Neuronal stem cell (in vitro differentiated cells): ENCODE measurements around the gene SORL1-AS1.

Experiments used
- DNase-seq: peaks from one replicate; pipeline ENCODE4 v3.0.0-alpha.2; 2013; ENCODE audit warnings: low spot score
- H2AFZ ChIP-seq: one replicate; pipeline ENCODE4 v1.6.1; 2013; ENCODE audit warnings: mild to moderate bottlenecking, low read length, inconsistent platforms
- H2AK5ac ChIP-seq: 2 replicates; pipeline ENCODE4 v1.6.1; 2013; ENCODE audit warnings: low read depth, mild to moderate bottlenecking, inconsistent platforms, low read length, moderate library complexity, mixed read lengths
- H2BK120ac ChIP-seq: 2 replicates; pipeline ENCODE4 v1.6.1; 2013; ENCODE audit warnings: low read depth, mild to moderate bottlenecking, inconsistent platforms, low read length, moderate library complexity, mixed read lengths
- H2BK12ac ChIP-seq: one replicate; pipeline ENCODE4 v1.6.1; 2013; ENCODE audit warnings: low read length, inconsistent platforms
- H2BK15ac ChIP-seq: 2 replicates; pipeline ENCODE4 v1.6.1; 2013; ENCODE audit warnings: mild to moderate bottlenecking, low read length, inconsistent platforms, mixed read lengths
- H2BK5ac ChIP-seq: one replicate; pipeline ENCODE4 v1.6.1; 2013; ENCODE audit warnings: inconsistent platforms, mild to moderate bottlenecking, low read length, moderate library complexity
- H3K14ac ChIP-seq: one replicate; pipeline ENCODE4 v1.6.1; 2013; ENCODE audit warnings: low read length, inconsistent platforms
- H3K18ac ChIP-seq: 2 replicates; pipeline ENCODE4 v1.6.1; 2013; ENCODE audit warnings: low read length, inconsistent platforms
- H3K23ac ChIP-seq: 2 replicates; pipeline ENCODE4 v1.6.1; 2013; ENCODE audit warnings: low read depth, mild to moderate bottlenecking, mixed read lengths, low read length, inconsistent platforms; ENCODE audit not compliant: poor library complexity
- H3K27ac ChIP-seq: replicated peaks from 3 replicates; pipeline ENCODE4 v1.5.1; 2013; ENCODE audit warnings: low read length, inconsistent platforms
- H3K27me3 ChIP-seq, 3 experiments: 2 replicates each; pipeline ENCODE4 v1.6.1; 2013; ENCODE audit warnings: low read length in 3 of 3, mild to moderate bottlenecking in 2 of 3, inconsistent platforms in 1 of 3, low read depth in 1 of 3, mixed read lengths in 1 of 3, moderate library complexity in 1 of 3; ENCODE audit not compliant: control insufficient read depth in 3 of 3, insufficient read depth in 3 of 3
- H3K36me3 ChIP-seq, 2 donors: replicated peaks in 1 of 2; 2 replicates each; pipeline ENCODE4 v1.6.1; 2013; ENCODE audit warnings: low read length in 2 of 2; ENCODE audit not compliant: control insufficient read depth in 2 of 2, insufficient read depth in 2 of 2
- H3K4ac ChIP-seq: 2 replicates; pipeline ENCODE4 v1.6.1; 2013; ENCODE audit warnings: inconsistent platforms, mild to moderate bottlenecking, low read length, moderate library complexity
- H3K4me1 ChIP-seq, 2 donors: 1 replicate in 1 of 2; 2 replicates in 1 of 2; pipeline ENCODE4 v1.6.1; 2013; ENCODE audit warnings: low read length in 2 of 2, low read depth in 1 of 2; ENCODE audit not compliant: control insufficient read depth in 2 of 2, insufficient read depth in 1 of 2
- H3K4me2 ChIP-seq: one replicate; pipeline ENCODE4 v1.6.1; 2013; ENCODE audit warnings: mild to moderate bottlenecking, low read length, inconsistent platforms; ENCODE audit not compliant: insufficient read depth, poor library complexity, severe bottlenecking
- H3K4me3 ChIP-seq, 2 donors: 2 replicates each; pipeline ENCODE4 v1.5.1; 2013; ENCODE audit warnings: low read length in 2 of 2, mild to moderate bottlenecking in 2 of 2, inconsistent platforms in 1 of 2, moderate library complexity in 1 of 2
- H3K79me1 ChIP-seq: one replicate; pipeline ENCODE4 v1.6.1; 2013; ENCODE audit warnings: low read depth, mild to moderate bottlenecking, inconsistent platforms, low read length, moderate library complexity
- H3K9ac ChIP-seq: one replicate; pipeline ENCODE4 v1.6.1; 2013; ENCODE audit warnings: mild to moderate bottlenecking, low read depth, low read length, inconsistent platforms; ENCODE audit not compliant: poor library complexity
- H3K9me3 ChIP-seq, 2 donors: replicated peaks in 1 of 2; 2 replicates each; pipeline versions ENCODE3 to v1.6.1; 2013; ENCODE audit warnings: low read length in 2 of 2, mild to moderate bottlenecking in 2 of 2, inconsistent platforms in 1 of 2, low read depth in 1 of 2, mixed read lengths in 1 of 2, moderate library complexity in 1 of 2; ENCODE audit not compliant: control insufficient read depth in 2 of 2, insufficient read depth in 1 of 2
- H4K8ac ChIP-seq: one replicate; pipeline ENCODE4 v1.6.1; 2013; ENCODE audit warnings: low read depth, mild to moderate bottlenecking, inconsistent platforms, low read length, moderate library complexity
- H4K91ac ChIP-seq: one replicate; pipeline ENCODE4 v1.6.1; 2013; ENCODE audit warnings: low read length, low read depth, mild to moderate bottlenecking, inconsistent platforms; ENCODE audit not compliant: poor library complexity
- WGBS, 2 donors: extraction: QIAGEN DNeasy Blood & Tissue Kit; methylation state at CpG; one replicate each; pipeline ENCODE4 v1.1.7; 2013; ENCODE audit warnings: missing lambda C conversion rate in 2 of 2, mixed read lengths in 1 of 2; ENCODE audit not compliant: insufficient read length in 2 of 2, insufficient replicate concordance in 1 of 2; ENCODE audit errors: extremely low coverage in 2 of 2; 5-methylcytosine and 5-hydroxymethylcytosine counted together

SORL1-AS1 gene

GRCh38 chr11:121452609-121453150 is at the start of gene SORL1-AS1:
Gene SORL1-AS1 (minus strand): TSS chr11:121452967.
- Histone ChIP-seq H3K27me3 (no peaks in the 10 kb centered on the region), H2BK12ac (no peak within 1 kb of the TSS), H3K79me1 (no peaks in the 10 kb centered on the region), H2BK120ac (peak within 1 kb of the TSS; percentile 40), H2BK5ac (peak within 1 kb of the TSS; percentile 87), H3K18ac (peak within 1 kb of the TSS; percentile 98), H3K36me3 (no peaks in the 10 kb centered on the region), H3K27ac (no peak within 1 kb of the TSS), H3K23ac (peak within 1 kb of the TSS; percentile 67), H2AFZ (peak within 1 kb of the TSS; percentile 99), H3K9ac (peak within 1 kb of the TSS; percentile 90), H3K4me2 (peak within 1 kb of the TSS; percentile 87), H3K14ac (peak within 1 kb of the TSS; percentile 85), H3K4me1 (peaks cover 9 to 14% of the 10 kb centered on the region in 2 donors), H3K4me3 (peak within 1 kb of the TSS; percentile 92 to 96), H4K8ac (peak within 1 kb of the TSS; percentile 88), H3K4ac (peak within 1 kb of the TSS; percentile 20), H4K91ac (no peak within 1 kb of the TSS), H2BK15ac (peak within 1 kb of the TSS; percentile 58), H3K9me3 (peaks cover 0 to 2% of the 10 kb centered on the region in 2 donors), H2AK5ac (no peak within 1 kb of the TSS)
- no peak for DNase-seq
- no CpG with 5 or more reads among the region's 21 CpGs for WGBS, 2 donors

GRCh38 chr11:121500717-121501116 is 48.0 kb upstream of the SORL1-AS1 start:
- no peak for DNase-seq
- Histone ChIP-seq H2BK120ac (no peak overlapping the region), H3K4ac (no peak overlapping the region), H3K4me2 (no peak overlapping the region), H3K9ac (no peak overlapping the region), H3K27me3 (no peaks in the 10 kb centered on the region), H2AFZ (no peak overlapping the region), H3K79me1 (no peaks in the 10 kb centered on the region), H2BK5ac (no peak overlapping the region), H3K27ac (no peak overlapping the region), H3K36me3 (peaks cover 4 to 33% of the 10 kb centered on the region in 2 donors), H3K23ac (no peak overlapping the region), H3K4me3 (no peak overlapping the region), H3K9me3 (peaks cover 4 to 17% of the 10 kb centered on the region in 2 donors), H2AK5ac (no peak overlapping the region), H3K14ac (no peak overlapping the region), H4K8ac (no peak overlapping the region), H3K18ac (no peak overlapping the region), H2BK15ac (no peak overlapping the region), H4K91ac (no peak overlapping the region), H3K4me1 (peaks cover 0 to 13% of the 10 kb centered on the region in 2 donors), H2BK12ac (no peak overlapping the region)
- WGBS, 2 donors: no CpG with 5 or more reads among the region's 1 CpG

GRCh38 chr11:121500275-121500674 is 47.5 kb upstream of the SORL1-AS1 start:
- Histone ChIP-seq H2BK5ac (no peak overlapping the region), H3K23ac (no peak overlapping the region), H2BK120ac (no peak overlapping the region), H3K27ac (no peak overlapping the region), H2AK5ac (no peak overlapping the region), H3K14ac (no peak overlapping the region), H2BK12ac (no peak overlapping the region), H3K79me1 (no peaks in the 10 kb centered on the region), H3K4me1 (peaks cover 0 to 13% of the 10 kb centered on the region in 2 donors), H3K9me3 (peaks cover 4 to 13% of the 10 kb centered on the region in 2 donors), H3K27me3 (no peaks in the 10 kb centered on the region), H3K4me2 (no peak overlapping the region), H3K4me3 (no peak overlapping the region), H2BK15ac (no peak overlapping the region), H2AFZ (no peak overlapping the region), H4K91ac (no peak overlapping the region), H3K36me3 (peaks cover 4 to 33% of the 10 kb centered on the region in 2 donors), H4K8ac (no peak overlapping the region), H3K18ac (no peak overlapping the region), H3K4ac (no peak overlapping the region), H3K9ac (no peak overlapping the region)
- DNase-seq: no peak
- no CpG with 5 or more reads among the region's 2 CpGs for WGBS, 2 donors

- H3K9ac ChIP-seq: no peak overlapping the region
- no peak for DNase-seq
- no peaks in the 10 kb centered on the region for H3K79me1 ChIP-seq
- peaks cover 4 to 12% of the 10 kb centered on the region in 2 donors for H3K9me3 ChIP-seq
- no peak overlapping the region for H2BK15ac ChIP-seq
- no peak overlapping the region for H4K8ac ChIP-seq
- no peak overlapping the region for H2AFZ ChIP-seq
- no peak overlapping the region for H2BK12ac ChIP-seq
- peaks cover 4 to 33% of the 10 kb centered on the region in 2 donors for H3K36me3 ChIP-seq
- H3K23ac ChIP-seq: no peak overlapping the region
- peaks cover 0 to 13% of the 10 kb centered on the region in 2 donors for H3K4me1 ChIP-seq
- no peak overlapping the region for H2BK5ac ChIP-seq
- peak overlapping the region; percentile 35 for H3K18ac ChIP-seq
- H2AK5ac ChIP-seq: no peak overlapping the region
- no peak overlapping the region for H2BK120ac ChIP-seq
- no peak overlapping the region for H3K4me2 ChIP-seq
- no peak overlapping the region for H3K4me3 ChIP-seq
- no peak overlapping the region for H4K91ac ChIP-seq
- H3K4ac ChIP-seq: no peak overlapping the region
- H3K14ac ChIP-seq: no peak overlapping the region
- no peaks in the 10 kb centered on the region for H3K27me3 ChIP-seq
- no CpG with 5 or more reads among the region's 2 CpGs for WGBS, 2 donors
- no peak overlapping the region for H3K27ac ChIP-seq
Measured at GRCh38 chr11:121499405-121499804, 46.6 kb upstream of the SORL1-AS1 start.
